HG03521 (cell line): ENCODE data around the gene KRT13.

Source experiments
- ATAC-seq: cut with Tn5 transposase; IDR thresholded peaks from one replicate; pipeline ENCODE4 v1.9.1; 2021; ENCODE audit warnings: mild to moderate bottlenecking, moderate library complexity; ENCODE audit not compliant: unreplicated experiment

The KRT13 gene

GRCh38 chr17:41475421-41475820 lies 30.0 kb downstream of the KRT13 start:
- ATAC-seq: no peak

GRCh38 chr17:41474863-41475262 lies 30.5 kb downstream of the KRT13 start:
- no peak for ATAC-seq

GRCh38 chr17:41468346-41468745 lies 37.1 kb downstream of the KRT13 start:
- ATAC-seq: no peak

GRCh38 chr17:41467561-41467960 lies 37.9 kb downstream of the KRT13 start:
- no peak for ATAC-seq

- no peak for ATAC-seq
These were observed 38.4 kb downstream of the KRT13 start, which contains the start of gene KRT32 for GRCh38 chr17:41466988-41467387. Gene KRT32 (minus strand): TSS chr17:41467386. CDS start chr17:41467325, 61 bp downstream.

GRCh38 chr17:41464682-41465081 lies 40.7 kb downstream of the KRT13 start:
- ATAC-seq: no peak

GRCh38 chr17:41464173-41464572 lies 41.2 kb downstream of the KRT13 start:
- ATAC-seq: no peak

- ATAC-seq: no peak
These were observed 41.7 kb downstream of the KRT13 start for GRCh38 chr17:41463746-41464145.

GRCh38 chr17:41462705-41463104 lies 42.7 kb downstream of the KRT13 start:
- no peak for ATAC-seq

- ATAC-seq: no peak
These were observed 47.7 kb downstream of the KRT13 start for GRCh38 chr17:41457676-41458075.

- ATAC-seq: no peak
These were observed 49.2 kb downstream of the KRT13 start for GRCh38 chr17:41456204-41456603.

- ATAC-seq: no peak
These were observed 50.2 kb downstream of the KRT13 start for GRCh38 chr17:41455236-41455635.

GRCh38 chr17:41453066-41453465 lies 52.3 kb downstream of the KRT13 start:
- no peak for ATAC-seq

GRCh38 chr17:41452281-41452680 lies 53.1 kb downstream of the KRT13 start:
- ATAC-seq: no peak

GRCh38 chr17:41451154-41451728 lies 54.2 kb downstream of the KRT13 start:
- ATAC-seq: no peak
